Endothelial cell of umbilical vein (primary cell): ENCODE results near the gene COPRS. TPM values are rescaled to one million over a fixed set of nuclear protein-coding genes. Genes with fewer than 3 reads are reported as not detected.

ENCODE experiments used
- BruUV-seq: library from RNA; stranded (reverse); fragments of 400-500 nt; replicated peaks from 2 replicates; lab custom pipeline; 2021; lab: Mats Ljungman, UMichigan
- CTCF ChIA-PET: fragments of 300-600, 350-600 bp; sonication (Branson Sonifier 250); formaldehyde crosslinking; loops from one replicate; lab custom pipeline; 2021; ENCODE audit warnings: antibody characterized with exemption, inconsistent platforms; lab: Charles Lee
- POLR2A ChIA-PET: fragments of 300-600, 350-600 bp; sonication (Branson Sonifier 250); formaldehyde crosslinking; loops from one replicate; lab custom pipeline; 2021; ENCODE audit warnings: antibody characterized with exemption, inconsistent platforms; lab: Charles Lee
- DNase-seq: peaks from one replicate; pipeline ENCODE4 v3.0.0-alpha.2; 2011; ENCODE audit warnings: low read depth, low spot score
- FAIRE-seq: peaks from 2 replicates; lab custom pipeline; 2011; peaks lifted over from hg19 to GRCh38; lab: Jason Lieb, UNC
- H2AFZ ChIP-seq: 2 replicates; pipeline ENCODE4 v1.6.0; 2012; ENCODE audit warnings: low read depth, low read length, control low read depth, inconsistent platforms
- H3K27ac ChIP-seq: 2 replicates; pipeline ENCODE4 v1.5.1; 2011; ENCODE audit warnings: low read depth, mild to moderate bottlenecking, control low read depth, low read length, moderate library complexity; ENCODE audit not compliant: insufficient read depth
- H3K27me3 ChIP-seq, 2 experiments: 2 replicates each; pipeline versions ENCODE4 v1.6.0 to v1.6.1; 2011; ENCODE audit warnings: low read length in 2 of 2, mixed read lengths in 1 of 2; ENCODE audit not compliant: control insufficient read depth in 2 of 2, insufficient read depth in 2 of 2
- H3K36me3 ChIP-seq, 2 experiments: 2 replicates in 1 of 2; 3 replicates in 1 of 2; pipeline ENCODE4 v1.5.1; 2011; ENCODE audit warnings: low read length in 2 of 2, mild to moderate bottlenecking in 1 of 2, moderate library complexity in 1 of 2; ENCODE audit not compliant: control insufficient read depth in 2 of 2, insufficient read depth in 2 of 2; ENCODE audit errors: extremely low read depth in 1 of 2
- H3K4me1 ChIP-seq: 3 replicates; pipeline ENCODE4 v1.5.1; 2011; ENCODE audit warnings: mild to moderate bottlenecking, low read length; ENCODE audit not compliant: control insufficient read depth, insufficient read depth; ENCODE audit errors: extremely low read depth
- H3K4me2 ChIP-seq: 2 replicates; pipeline ENCODE4 v1.6.1; 2011; ENCODE audit warnings: low read length, control low read depth, mixed read lengths; ENCODE audit not compliant: insufficient read depth
- H3K4me3 ChIP-seq, 3 experiments: fragments of 200-600 bp in 1 of 3; sonication (generic), shearing (Covaris generic) in 1 of 3; replicated peaks in 1 of 3; 2 replicates each; pipeline ENCODE4 v1.5.1; 2011 to 2016; ENCODE audit warnings: control low read depth in 3 of 3, low read length in 3 of 3, mild to moderate bottlenecking in 2 of 3, inconsistent platforms in 1 of 3, low read depth in 1 of 3, moderate library complexity in 1 of 3; ENCODE audit not compliant: insufficient read depth in 1 of 3
- H3K79me2 ChIP-seq: 2 replicates; pipeline ENCODE4 v1.6.0; 2012; ENCODE audit warnings: low read length, inconsistent platforms; ENCODE audit not compliant: control insufficient read depth, insufficient read depth
- H3K9ac ChIP-seq: replicated peaks from 2 replicates; pipeline ENCODE3; 2011; ENCODE audit warnings: low read length, control low read depth; ENCODE audit not compliant: insufficient read depth; ENCODE audit errors: extremely low read depth
- H3K9me1 ChIP-seq: replicated peaks from 3 replicates; pipeline ENCODE4 v1.6.0; 2011; ENCODE audit warnings: mild to moderate bottlenecking, low read length; ENCODE audit not compliant: control insufficient read depth, insufficient read depth; ENCODE audit errors: extremely low read depth
- H3K9me3 ChIP-seq: replicated peaks from 2 replicates; pipeline ENCODE4 v1.5.1; 2012; ENCODE audit warnings: low read length, inconsistent platforms; ENCODE audit not compliant: control insufficient read depth, insufficient read depth
- H4K20me1 ChIP-seq: replicated peaks from 2 replicates; pipeline ENCODE3; 2011; ENCODE audit warnings: mild to moderate bottlenecking, low read length; ENCODE audit not compliant: control insufficient read depth, insufficient read depth; ENCODE audit errors: extremely low read depth
- EZH2 ChIP-seq: IDR thresholded peaks from 2 replicates; pipeline ENCODE4 v1.6.1; 2012; ENCODE audit warnings: borderline replicate concordance, low read depth, mild to moderate bottlenecking, moderate library complexity, low read length, inconsistent platforms; ENCODE audit not compliant: severe bottlenecking
- FOS ChIP-seq: IDR thresholded peaks from 2 replicates; pipeline ENCODE4 v1.6.1; 2011; ENCODE audit warnings: mild to moderate bottlenecking, low read length, moderate library complexity, borderline replicate concordance; ENCODE audit not compliant: insufficient read depth
- GATA2 ChIP-seq: IDR thresholded peaks from 2 replicates; pipeline ENCODE4 v1.7.0; 2011; ENCODE audit warnings: low read depth, mild to moderate bottlenecking, moderate library complexity, mixed read lengths, low read length; ENCODE audit not compliant: insufficient read length, insufficient read depth
- JUN ChIP-seq: IDR thresholded peaks from 2 replicates; pipeline ENCODE4 v1.6.1; 2011; ENCODE audit warnings: borderline replicate concordance, low read depth; ENCODE audit not compliant: insufficient read length, insufficient read depth
- MYC ChIP-seq: IDR thresholded peaks from one replicate; pipeline ENCODE4 v1.6.1; 2011; ENCODE audit warnings: mild to moderate bottlenecking, low read depth, low read length
- POLR2A ChIP-seq: IDR thresholded peaks from 2 replicates; pipeline ENCODE4 v1.6.1; 2012; ENCODE audit warnings: low read depth, mild to moderate bottlenecking, control low read depth, low read length
- POLR2AphosphoS5 ChIP-seq: IDR thresholded peaks from 2 replicates; pipeline ENCODE4 v1.6.1; 2012; ENCODE audit warnings: low read depth, mild to moderate bottlenecking, control low read depth, low read length, moderate library complexity; ENCODE audit not compliant: insufficient read depth
- dilution Hi-C: fragments of 300-500 bp; cut with MboI; formaldehyde crosslinking; loops from one replicate; pipeline ENCODE4 v1.15.0; 2019; ENCODE audit warnings: low sequenced_read_pairs; ENCODE audit not compliant: extremely low pct_ligation_motif_present
- intact Hi-C: fragments of 100-400 bp; cut with micrococcal nuclease; formaldehyde crosslinking; loops from one replicate; pipeline ENCODE4 v1.10.0; 2022
- polyA plus RNA-seq, 4 experiments: library from polyadenylated mRNA; depleted of rRNA in 3 of 4; stranded (reverse) in 3 of 4; unstranded in 1 of 4; fragments of >200 nt; gene quantifications; 2 replicates each; pipeline versions ENCODE4 v1.2.1 to v1.2.3, GENCODE V29; 2011 to 2012; ENCODE audit warnings: missing spikeins in 1 of 4
- total RNA-seq: library from RNA; stranded (reverse); gene quantifications from 2 replicates; pipeline ENCODE4 v1.2.3, GENCODE V29; 2021
- TF ChIP-seq, protein P1 (sequence below), 2 donors: IDR thresholded peaks; 1 replicate in 1 of 2; 2 replicates in 1 of 2; pipeline ENCODE4 v1.5.1; 2011; ENCODE audit warnings: low read length in 2 of 2, mild to moderate bottlenecking in 2 of 2, moderate library complexity in 2 of 2, control low read depth in 1 of 2, inconsistent platforms in 1 of 2, low read depth in 1 of 2; ENCODE audit not compliant: insufficient read depth in 1 of 2; ENCODE audit errors: extremely low read depth in 1 of 2
- TF ChIP-seq, protein P2 (sequence below): IDR thresholded peaks from 2 replicates; pipeline ENCODE4 v1.6.1; 2011; ENCODE audit not compliant: insufficient read depth, insufficient read length

The COPRS gene
- total and polyA plus RNA-seq, 2 donors (not counting 3 experiments of a cell fraction or from before 2014, with no cell fraction given), result 43.1 to 48.0 TPM

DNA sequence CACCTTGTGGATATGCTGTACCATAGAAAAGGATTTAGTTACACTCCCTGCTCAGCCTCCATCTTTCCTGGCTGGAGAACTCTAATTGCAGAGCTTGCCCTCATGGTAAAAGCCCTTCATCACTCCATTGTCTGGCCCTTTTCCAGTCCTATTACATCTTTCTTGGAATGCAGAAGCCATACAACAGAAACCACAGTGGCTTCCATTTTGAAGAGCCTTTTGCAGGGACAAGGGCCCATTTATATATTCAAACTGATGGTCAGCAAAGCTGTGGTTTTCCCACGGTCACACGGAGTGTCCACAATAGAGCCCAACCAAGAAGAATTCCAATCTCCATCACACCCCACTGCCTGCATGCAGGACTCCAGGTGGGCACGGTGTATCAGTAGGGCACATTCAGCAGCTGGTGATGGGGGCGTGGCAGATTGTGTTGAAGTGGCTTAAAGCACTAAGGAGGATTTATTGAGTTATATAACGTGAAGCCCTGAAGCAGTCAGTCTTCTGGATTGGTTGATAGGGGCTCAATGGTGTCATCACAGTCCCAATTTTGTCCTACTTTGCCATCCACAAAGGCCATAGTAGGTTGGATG is 20.3 kb downstream of the COPRS start:
- Histone ChIP-seq H2AFZ (no peak overlapping the region), H3K36me3 (no peaks in the 10 kb centered on the region), H3K9me3 (no peaks in the 10 kb centered on the region), H3K79me2 (no peaks in the 10 kb centered on the region), H3K27me3 (peaks cover 0 to 2% of the 10 kb centered on the region in 2 experiments), H3K27ac (no peak overlapping the region), H3K4me3 (no peak overlapping the region), H3K9ac (no peak overlapping the region), H3K4me2 (no peak overlapping the region), H3K9me1 (no peaks in the 10 kb centered on the region), H3K4me1 (peaks cover 15% of the 10 kb centered on the region), H4K20me1 (no peaks in the 10 kb centered on the region)
- POLR2A ChIA-PET, result no interaction called here
- intact Hi-C loops (no loop called here), dilution Hi-C loops (no loop called here)
- no peak for DNase-seq
- no peak for TF ChIP-seq POLR2A
- no peak for TF ChIP-seq FOS
- TF ChIP-seq, protein P1, sequence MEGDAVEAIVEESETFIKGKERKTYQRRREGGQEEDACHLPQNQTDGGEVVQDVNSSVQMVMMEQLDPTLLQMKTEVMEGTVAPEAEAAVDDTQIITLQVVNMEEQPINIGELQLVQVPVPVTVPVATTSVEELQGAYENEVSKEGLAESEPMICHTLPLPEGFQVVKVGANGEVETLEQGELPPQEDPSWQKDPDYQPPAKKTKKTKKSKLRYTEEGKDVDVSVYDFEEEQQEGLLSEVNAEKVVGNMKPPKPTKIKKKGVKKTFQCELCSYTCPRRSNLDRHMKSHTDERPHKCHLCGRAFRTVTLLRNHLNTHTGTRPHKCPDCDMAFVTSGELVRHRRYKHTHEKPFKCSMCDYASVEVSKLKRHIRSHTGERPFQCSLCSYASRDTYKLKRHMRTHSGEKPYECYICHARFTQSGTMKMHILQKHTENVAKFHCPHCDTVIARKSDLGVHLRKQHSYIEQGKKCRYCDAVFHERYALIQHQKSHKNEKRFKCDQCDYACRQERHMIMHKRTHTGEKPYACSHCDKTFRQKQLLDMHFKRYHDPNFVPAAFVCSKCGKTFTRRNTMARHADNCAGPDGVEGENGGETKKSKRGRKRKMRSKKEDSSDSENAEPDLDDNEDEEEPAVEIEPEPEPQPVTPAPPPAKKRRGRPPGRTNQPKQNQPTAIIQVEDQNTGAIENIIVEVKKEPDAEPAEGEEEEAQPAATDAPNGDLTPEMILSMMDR (IDR thresholded peaks at IDR 0.05; ENCODE audit: extremely low read depth in 1 of 2, insufficient read depth in 1 of 2, low read depth in 1 of 2, low read length in 2 of 2), result no peak
- TF ChIP-seq, protein P2, sequence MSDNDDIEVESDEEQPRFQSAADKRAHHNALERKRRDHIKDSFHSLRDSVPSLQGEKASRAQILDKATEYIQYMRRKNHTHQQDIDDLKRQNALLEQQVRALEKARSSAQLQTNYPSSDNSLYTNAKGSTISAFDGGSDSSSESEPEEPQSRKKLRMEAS, result no peak
- TF ChIP-seq EZH2, result no peak
- FAIRE-seq, result no peak
- no TSS peak for BruUV-seq
- CTCF ChIA-PET, result interaction anchor here (0.5 to 1.2 kb wide), 2 partner anchors 281 to 943 kb away, joined by 3 read pairs; no protein-coding TSS in a partner anchor

DNA sequence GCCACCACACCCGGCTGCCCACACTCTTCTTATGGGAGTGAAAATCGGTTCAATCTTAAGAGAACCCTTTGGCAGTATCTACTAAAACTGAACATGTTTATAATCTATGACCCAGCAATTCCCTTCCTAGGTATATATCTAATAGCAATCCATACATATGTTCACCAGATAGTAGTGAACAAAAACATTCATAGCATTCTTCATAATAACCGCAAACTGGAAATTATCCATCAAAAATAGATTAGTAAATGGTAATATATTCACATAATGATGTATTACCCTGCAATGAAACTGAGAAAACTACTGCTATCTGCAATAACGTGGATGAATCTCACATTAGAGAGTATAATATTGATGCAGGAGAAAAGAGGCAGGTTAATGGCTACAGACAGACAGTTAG is 23.1 kb downstream of the COPRS start:
- Histone ChIP-seq H3K4me3 (no peak overlapping the region), H3K9ac (no peak overlapping the region), H3K4me2 (no peak overlapping the region), H3K9me3 (no peaks in the 10 kb centered on the region), H2AFZ (no peak overlapping the region), H4K20me1 (no peaks in the 10 kb centered on the region), H3K27ac (no peak overlapping the region), H3K9me1 (no peaks in the 10 kb centered on the region), H3K27me3 (peaks cover 0 to 2% of the 10 kb centered on the region in 2 experiments), H3K36me3 (no peaks in the 10 kb centered on the region), H3K79me2 (no peaks in the 10 kb centered on the region), H3K4me1 (no peaks in the 10 kb centered on the region)
- intact Hi-C loops (no loop called here), dilution Hi-C loops (no loop called here)
- FAIRE-seq (no peak), DNase-seq (no peak)
- POLR2A ChIA-PET, result no interaction called here
- no TSS peak for BruUV-seq
- TF ChIP-seq JUN (no peak), GATA2 (no peak), EZH2 (no peak), POLR2A (no peak), FOS (no peak), MYC (no peak), POLR2AphosphoS5 (no peak)
- TF ChIP-seq, protein P2, result no peak
- TF ChIP-seq, protein P1 (IDR thresholded peaks at IDR 0.05; ENCODE audit: extremely low read depth in 1 of 2, insufficient read depth in 1 of 2, low read depth in 1 of 2, low read length in 2 of 2), result no peak
- CTCF ChIA-PET, result no interaction called here
